Lower leg skin (tissue), 4 donors: Measurements from ENCODE around the gene ADAMTSL2. TPM values are rescaled to one million over a fixed set of nuclear protein-coding genes. Genes with fewer than 3 reads are reported as not detected.

Experiments used
- DNase-seq, 2 donors: peaks; one replicate each; pipeline ENCODE4 v3.0.0-alpha.2; 2019; ENCODE audit warnings: low spot score in 2 of 2
- H3K4me3 ChIP-seq: fragments of 200-600 bp; sonication (generic); 2 replicates; pipeline ENCODE4 v1.5.1; 2017; ENCODE audit warnings: mild to moderate bottlenecking, low read depth; ENCODE audit not compliant: poor library complexity, severe bottlenecking
- POLR2A ChIP-seq, 2 donors: fragments of 450-650 bp; IDR thresholded peaks; one replicate each; pipeline ENCODE4 v1.6.1; 2016 to 2017; ENCODE audit warnings: antibody characterized with exemption in 2 of 2, mild to moderate bottlenecking in 1 of 2, moderate library complexity in 1 of 2
- WGBS, 2 donors: methylation state at CpG; one replicate each; pipeline ENCODE4 v1.1.5; 2018; 5-methylcytosine and 5-hydroxymethylcytosine counted together
- intact Hi-C: fragments of 100-400 bp; cut with DNase I; formaldehyde crosslinking; loops from one replicate; pipeline ENCODE4 v1.15.0; 2023; ENCODE audit warnings: low total_unique reads
- total RNA-seq, 4 donors: library from RNA; depleted of rRNA; stranded (reverse); fragments of >200 nt; gene quantifications; one replicate each; pipeline ENCODE4 v1.1.0, GENCODE V29; 2016
- TF ChIP-seq, protein P1 (sequence below), 3 donors: fragments of 450-650 bp; IDR thresholded peaks; one replicate each; pipeline ENCODE4 v1.5.1; 2016; ENCODE audit warnings: antibody characterized with exemption in 3 of 3, mild to moderate bottlenecking in 3 of 3, moderate library complexity in 2 of 3

The ADAMTSL2 gene
- total RNA-seq, 4 donors from 2014 or later = 0.08 to 1.5 (median 0.32) TPM; not detected in 1

DNA sequence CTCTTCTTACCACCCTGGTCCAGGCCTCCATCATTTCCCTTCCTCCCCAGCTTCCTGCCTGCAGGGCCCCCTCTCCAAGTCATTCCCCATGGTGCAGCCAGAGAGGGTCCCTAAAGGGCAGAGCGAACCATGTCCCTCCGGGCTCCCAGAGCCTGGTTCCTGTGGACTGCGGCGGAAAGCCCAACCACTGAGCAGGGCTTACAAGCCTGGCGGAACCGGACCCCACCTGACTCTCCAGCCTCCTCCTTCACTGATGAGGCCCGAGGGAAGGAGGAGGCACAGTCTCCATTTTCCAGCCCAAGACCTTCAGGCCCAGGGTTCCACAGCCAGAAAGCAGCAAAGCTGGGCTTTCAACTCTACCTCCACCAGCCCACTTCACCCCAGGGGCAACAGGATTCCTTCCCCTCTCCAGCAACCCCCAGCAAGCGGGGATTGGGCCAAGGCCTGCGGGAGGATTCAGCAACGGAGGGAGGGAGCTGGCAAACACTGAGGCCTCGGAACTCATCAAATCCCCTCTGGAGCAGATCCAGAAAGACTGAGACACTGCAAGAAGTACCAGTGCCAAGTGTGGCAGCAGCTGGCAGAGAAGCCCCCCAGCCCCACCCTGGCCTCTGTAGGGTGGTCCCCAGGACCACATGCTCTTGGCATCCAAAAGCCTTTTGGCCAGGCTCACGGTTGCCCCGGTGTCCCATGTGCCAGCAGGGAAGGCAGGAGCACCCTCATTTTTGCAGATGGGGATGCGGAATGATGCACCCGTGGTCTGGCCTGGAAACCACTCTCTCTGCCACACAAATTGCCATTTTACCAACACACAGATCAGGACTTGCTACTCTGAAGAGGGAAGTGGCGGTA, 71.6 kb downstream of the ADAMTSL2 start:
- TF ChIP-seq, protein P1, sequence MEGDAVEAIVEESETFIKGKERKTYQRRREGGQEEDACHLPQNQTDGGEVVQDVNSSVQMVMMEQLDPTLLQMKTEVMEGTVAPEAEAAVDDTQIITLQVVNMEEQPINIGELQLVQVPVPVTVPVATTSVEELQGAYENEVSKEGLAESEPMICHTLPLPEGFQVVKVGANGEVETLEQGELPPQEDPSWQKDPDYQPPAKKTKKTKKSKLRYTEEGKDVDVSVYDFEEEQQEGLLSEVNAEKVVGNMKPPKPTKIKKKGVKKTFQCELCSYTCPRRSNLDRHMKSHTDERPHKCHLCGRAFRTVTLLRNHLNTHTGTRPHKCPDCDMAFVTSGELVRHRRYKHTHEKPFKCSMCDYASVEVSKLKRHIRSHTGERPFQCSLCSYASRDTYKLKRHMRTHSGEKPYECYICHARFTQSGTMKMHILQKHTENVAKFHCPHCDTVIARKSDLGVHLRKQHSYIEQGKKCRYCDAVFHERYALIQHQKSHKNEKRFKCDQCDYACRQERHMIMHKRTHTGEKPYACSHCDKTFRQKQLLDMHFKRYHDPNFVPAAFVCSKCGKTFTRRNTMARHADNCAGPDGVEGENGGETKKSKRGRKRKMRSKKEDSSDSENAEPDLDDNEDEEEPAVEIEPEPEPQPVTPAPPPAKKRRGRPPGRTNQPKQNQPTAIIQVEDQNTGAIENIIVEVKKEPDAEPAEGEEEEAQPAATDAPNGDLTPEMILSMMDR (IDR thresholded peaks at IDR 0.05) = no peak
- no peak for TF ChIP-seq POLR2A (IDR thresholded peaks at IDR 0.05)
- 44 to 48% methylated on average over 13 to 15 of the region's 16 CpGs for WGBS, 2 donors
- DNase-seq = no peak
- no peak overlapping the region for H3K4me3 ChIP-seq
- intact Hi-C loops = no loop called here

DNA sequence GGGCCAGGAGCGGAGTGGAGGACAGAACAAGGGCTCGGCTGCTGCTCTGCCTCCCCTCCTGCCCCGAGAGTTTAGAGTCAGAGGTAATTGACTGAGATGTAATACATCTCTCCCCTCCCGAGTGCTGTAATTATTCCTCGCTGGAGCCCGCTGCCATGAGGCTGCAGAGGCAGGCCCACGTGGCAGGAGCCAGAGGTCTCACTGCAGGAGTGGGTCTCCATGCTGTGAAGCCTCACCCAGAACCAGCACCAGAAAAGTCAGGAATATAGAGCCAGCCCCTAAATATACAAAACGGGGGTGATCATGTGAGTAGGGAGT, 72.2 kb downstream of the ADAMTSL2 start:
- no peak for DNase-seq
- no peak overlapping the region for H3K4me3 ChIP-seq
- no peak for TF ChIP-seq POLR2A (IDR thresholded peaks at IDR 0.05)
- TF ChIP-seq, protein P1 (IDR thresholded peaks at IDR 0.05) = no peak
- WGBS, 2 donors = 29 to 37% methylated on average over 8 of the region's 8 CpGs
- intact Hi-C loops = no loop called here

DNA sequence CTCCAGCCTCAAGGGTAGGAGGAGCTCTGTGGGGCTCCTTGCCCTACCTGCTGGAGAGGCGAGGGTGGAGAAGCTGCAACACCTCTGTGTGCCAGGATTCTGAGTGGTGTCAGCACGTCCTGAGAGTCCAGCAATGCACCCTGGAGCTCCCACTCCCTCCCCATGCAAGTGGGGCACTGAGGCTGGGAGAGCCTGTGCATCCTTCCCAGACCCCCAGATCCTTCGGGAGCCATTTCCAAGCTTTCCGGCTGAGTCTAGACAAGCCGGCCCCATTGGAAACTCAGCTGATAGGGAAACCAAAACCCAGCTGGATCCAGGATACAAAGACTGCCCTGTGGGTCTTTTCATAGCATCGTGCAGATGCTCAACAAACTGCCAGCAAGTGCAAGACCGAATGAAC, 72.9 kb downstream of the ADAMTSL2 start:
- 29 to 44% methylated on average over 6 to 7 of the region's 7 CpGs for WGBS, 2 donors
- intact Hi-C loops = no loop called here
- no peak for TF ChIP-seq POLR2A (IDR thresholded peaks at IDR 0.05)
- TF ChIP-seq, protein P1 (IDR thresholded peaks at IDR 0.05) = no peak
- H3K4me3 ChIP-seq = no peak overlapping the region
- no peak for DNase-seq

DNA sequence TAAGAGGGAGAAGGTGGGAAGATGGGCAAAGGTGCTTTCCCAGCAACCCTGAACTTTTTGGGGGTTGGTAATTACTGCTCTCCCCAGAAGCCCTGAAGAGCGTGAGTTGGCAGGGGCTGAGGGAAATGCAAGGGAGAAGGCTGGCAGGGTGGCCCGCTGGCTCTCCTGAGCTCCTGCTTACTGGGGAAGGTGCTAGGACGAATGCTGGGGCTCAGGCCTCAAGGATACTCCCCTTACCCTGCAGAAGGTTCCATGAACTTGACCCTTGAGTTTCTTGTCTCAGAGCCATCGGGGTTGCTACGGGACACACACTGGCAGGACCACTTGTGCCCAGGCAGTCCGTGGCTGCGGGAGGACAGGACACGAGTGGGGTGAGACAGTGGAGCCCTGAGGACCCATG, 73.5 kb downstream of the ADAMTSL2 start:
- intact Hi-C loops = no loop called here
- H3K4me3 ChIP-seq = no peak overlapping the region
- no peak for TF ChIP-seq POLR2A (IDR thresholded peaks at IDR 0.05)
- TF ChIP-seq, protein P1 (IDR thresholded peaks at IDR 0.05) = no peak
- no peak for DNase-seq
- WGBS, 2 donors = 73 to 82% methylated on average over 8 of the region's 8 CpGs

DNA sequence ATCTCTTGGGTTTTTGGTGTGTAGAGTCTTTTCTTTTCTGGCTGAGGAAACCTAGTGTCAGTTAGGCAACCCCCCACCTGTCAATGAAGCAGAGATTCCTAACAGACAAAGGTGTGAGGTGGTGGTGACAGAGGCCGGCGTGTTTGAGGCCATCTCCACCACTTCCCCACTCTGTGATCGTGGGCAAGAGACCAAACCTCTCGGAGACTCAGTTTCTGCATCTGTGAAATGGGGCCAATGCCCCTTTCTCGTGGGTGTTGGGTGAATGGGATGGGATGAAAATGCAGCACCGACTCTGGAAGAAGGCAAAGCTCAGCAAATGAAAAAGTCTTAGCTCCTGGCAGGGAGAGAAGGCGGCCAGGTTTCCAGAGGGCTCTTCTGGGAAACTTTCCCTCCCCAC, 73.9 kb downstream of the ADAMTSL2 start:
- intact Hi-C loops = no loop called here
- TF ChIP-seq, protein P1 (IDR thresholded peaks at IDR 0.05) = no peak
- TF ChIP-seq POLR2A (IDR thresholded peaks at IDR 0.05) = no peak
- 72 to 83% methylated on average over 7 of the region's 7 CpGs for WGBS, 2 donors
- no peak for DNase-seq
- no peak overlapping the region for H3K4me3 ChIP-seq

DNA sequence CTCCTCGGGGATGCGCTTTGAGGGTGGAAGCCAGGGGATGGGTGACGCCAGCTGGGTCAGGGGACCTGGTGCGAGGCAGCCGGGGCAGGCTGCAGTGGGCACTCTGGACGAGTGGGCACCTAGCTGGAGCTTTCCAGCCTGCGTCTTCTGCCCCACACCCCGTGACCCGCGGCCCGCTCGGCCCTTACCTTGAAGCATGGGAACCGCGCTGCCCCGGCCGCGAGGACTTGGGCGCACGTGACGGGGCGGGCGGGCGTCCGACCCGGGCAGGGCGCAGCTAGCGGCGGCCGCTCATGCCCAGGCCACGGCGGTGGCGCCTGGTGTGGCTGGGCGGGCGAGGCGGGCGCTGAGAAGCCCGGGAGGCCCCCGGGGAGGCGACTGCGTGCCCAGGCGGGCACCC, 74.4 kb downstream of the ADAMTSL2 start:
- intact Hi-C loops = no loop called here
- H3K4me3 ChIP-seq = no peak overlapping the region
- DNase-seq = no peak
- WGBS, 2 donors = 9 to 22% methylated on average over 12 to 18 of the region's 41 CpGs
- TF ChIP-seq, protein P1 (IDR thresholded peaks at IDR 0.05) = no peak
- no peak for TF ChIP-seq POLR2A (IDR thresholded peaks at IDR 0.05)
